CD4-positive, alpha-beta memory T cell (primary cell): ENCODE results near the gene DUSP9. TPM values are rescaled to one million over a fixed set of nuclear protein-coding genes. Genes with fewer than 3 reads are reported as not detected.

Experiments used
- CTCF ChIA-PET: fragments of 350-600 bp; sonication (Branson Sonifier 250); formaldehyde crosslinking; loops from one replicate; lab custom pipeline; 2021; ENCODE audit warnings: inconsistent platforms; ENCODE audit not compliant: partially characterized antibody; lab: Charles Lee
- POLR2A ChIA-PET: fragments of 350-600 bp; sonication (Branson Sonifier 250); formaldehyde crosslinking; loops from one replicate; lab custom pipeline; 2021; ENCODE audit not compliant: partially characterized antibody; lab: Charles Lee
- DNase-seq, 5 donors: peaks; one replicate each; pipeline versions ENCODE4 v3.0.0 to v3.0.0-alpha.2; 2020 to 2022; ENCODE audit warnings: mixed read lengths in 1 of 5
- H3K27ac ChIP-seq: one replicate; pipeline ENCODE4 v1.7.0; 2013; ENCODE audit warnings: low read depth, low read length
- H3K27me3 ChIP-seq: 2 replicates; pipeline ENCODE4 v1.7.0; 2013; ENCODE audit warnings: mild to moderate bottlenecking, low read length, moderate library complexity; ENCODE audit not compliant: insufficient read depth
- H3K36me3 ChIP-seq: 2 replicates; pipeline ENCODE4 v1.7.0; 2013; ENCODE audit warnings: mild to moderate bottlenecking, low read length, moderate library complexity; ENCODE audit not compliant: insufficient read depth
- H3K4me1 ChIP-seq: 2 replicates; pipeline ENCODE4 v1.7.0; 2013; ENCODE audit warnings: mild to moderate bottlenecking, low read length, moderate library complexity; ENCODE audit not compliant: insufficient read depth
- H3K4me3 ChIP-seq, 2 donors: one replicate each; pipeline ENCODE4 v1.7.0; 2013; ENCODE audit warnings: low read length in 2 of 2, mild to moderate bottlenecking in 1 of 2
- H3K9me3 ChIP-seq, 2 donors: one replicate each; pipeline ENCODE4 v1.7.0; 2013; ENCODE audit warnings: low read length in 2 of 2, control low read depth in 1 of 2; ENCODE audit not compliant: control insufficient read depth in 1 of 2
- H3K27ac Mint-ChIP-seq, 7 donors: one replicate each; pipeline ENCODE4 v1.8.0; 2020 to 2021; ENCODE audit warnings: mixed read lengths in 7 of 7, mild to moderate bottlenecking in 6 of 7, inconsistent platforms in 3 of 7, moderate library complexity in 3 of 7
- H3K27me3 Mint-ChIP-seq, 2 donors: one replicate each; pipeline ENCODE4 v1.8.0; 2020 to 2021; ENCODE audit warnings: mixed read lengths in 2 of 2
- H3K36me3 Mint-ChIP-seq, 2 donors: one replicate each; pipeline ENCODE4 v1.8.0; 2020 to 2021; ENCODE audit warnings: mixed read lengths in 2 of 2, inconsistent platforms in 1 of 2, mild to moderate bottlenecking in 1 of 2
- H3K4me1 Mint-ChIP-seq, 4 donors: one replicate each; pipeline ENCODE4 v1.8.0; 2020 to 2021; ENCODE audit warnings: mixed read lengths in 4 of 4, mild to moderate bottlenecking in 1 of 4
- H3K4me3 Mint-ChIP-seq, 8 donors: one replicate each; pipeline ENCODE4 v1.8.0; 2020 to 2021; ENCODE audit warnings: mixed read lengths in 8 of 8, mild to moderate bottlenecking in 7 of 8, moderate library complexity in 6 of 8, inconsistent platforms in 3 of 8
- H3K9me3 Mint-ChIP-seq, 8 donors: one replicate each; pipeline ENCODE4 v1.8.0; 2020 to 2021; ENCODE audit warnings: mixed read lengths in 8 of 8, mild to moderate bottlenecking in 5 of 8, inconsistent platforms in 3 of 8, moderate library complexity in 1 of 8
- intact Hi-C: fragments of 100-400 bp; cut with micrococcal nuclease; formaldehyde crosslinking; loops from one replicate; pipeline ENCODE4 v1.15.1; 2023
- polyA plus RNA-seq, 2 donors: library from polyadenylated mRNA; unstranded; fragments of 300-500 nt; fragmentation: Illumina TruSeq; gene quantifications; one replicate each; pipeline ENCODE4 v1.2.3, GENCODE V29; 2021
- total RNA-seq, 2 experiments: library from RNA; stranded (reverse); gene quantifications; one replicate each; pipeline ENCODE4 v1.2.3, GENCODE V29; 2021

Gene DUSP9
- total and polyA plus RNA-seq, 4 experiments from 2014 or later = not detected

DNA sequence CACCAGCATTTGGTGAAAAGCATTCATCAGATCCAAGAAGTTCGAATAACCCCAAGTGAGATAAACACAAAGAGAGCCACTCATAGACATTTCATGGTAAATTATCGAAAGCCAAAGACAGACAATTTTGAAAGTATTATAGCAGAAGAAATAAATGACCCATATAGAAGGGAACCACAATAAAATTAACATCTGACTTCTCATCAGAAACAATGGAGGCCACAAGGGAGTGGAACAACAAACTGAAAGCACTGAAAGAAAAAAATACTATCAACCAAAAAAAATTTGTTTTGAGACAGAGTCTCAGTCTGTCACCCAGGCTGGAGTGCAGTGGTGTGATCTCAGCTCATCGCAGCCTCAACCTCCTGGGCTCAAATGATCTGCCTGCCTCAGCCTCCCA lies 12.3 kb downstream of the DUSP9 start:
- intact Hi-C loops = no loop called here
- no peak overlapping the region for H3K27ac ChIP-seq
- H3K27me3 Mint-ChIP-seq = peaks cover 0 to 1% of the 10 kb centered on the region in 2 donors
- no peak for DNase-seq
- peaks cover 0 to 9% (median 3%) of the 10 kb centered on the region in 4 donors for H3K4me1 Mint-ChIP-seq
- H3K36me3 ChIP-seq = no peaks in the 10 kb centered on the region
- ChIA-PET POLR2A (no interaction called here), CTCF (interaction anchor here (1.6 to 5.3 kb wide), 2 partner anchors 49 to 120 kb away, joined by 6 to 35 read pairs; no protein-coding TSS in a partner anchor)
- no peaks in the 10 kb centered on the region for H3K27me3 ChIP-seq
- no peaks in the 10 kb centered on the region for H3K36me3 Mint-ChIP-seq
- no peak overlapping the region for H3K4me3 Mint-ChIP-seq
- peaks cover 0 to 1% (median 0%) of the 10 kb centered on the region in 8 donors for H3K9me3 Mint-ChIP-seq
- no peak overlapping the region for H3K4me3 ChIP-seq
- H3K27ac Mint-ChIP-seq = no peak overlapping the region
- H3K9me3 ChIP-seq = no peaks in the 10 kb centered on the region
- no peaks in the 10 kb centered on the region for H3K4me1 ChIP-seq

DNA sequence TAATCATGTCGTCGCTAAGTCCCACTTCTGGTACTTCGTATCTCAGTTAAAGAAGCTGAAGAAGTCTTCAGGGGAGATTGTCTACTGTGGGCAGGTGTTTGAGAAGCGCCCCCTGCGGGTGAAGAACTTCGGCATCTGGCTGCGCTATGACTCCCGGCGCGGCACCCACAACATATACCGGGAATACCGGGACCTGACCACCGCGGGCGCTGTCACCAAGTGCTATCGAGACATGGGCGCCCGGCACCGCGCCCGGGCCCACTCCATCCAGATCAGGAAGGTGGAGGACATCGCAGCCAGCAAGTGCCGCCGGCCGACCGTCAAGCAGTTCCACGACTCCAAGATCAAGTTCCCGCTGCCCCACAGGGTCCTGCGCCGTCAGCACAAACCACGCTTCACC lies 15.3 kb downstream of the DUSP9 start:
- DNase-seq = peak; percentile 54 to 63 (median 56)
- POLR2A ChIA-PET = no interaction called here
- Histone ChIP-seq H3K4me3 (no peak overlapping the region), H3K9me3 (no peaks in the 10 kb centered on the region), H3K27ac (no peak overlapping the region), H3K36me3 (no peaks in the 10 kb centered on the region), H3K27me3 (no peaks in the 10 kb centered on the region), H3K4me1 (no peaks in the 10 kb centered on the region)
- H3K4me1 Mint-ChIP-seq = peaks cover 0 to 9% (median 3%) of the 10 kb centered on the region in 4 donors
- CTCF ChIA-PET = interaction anchor here (0.6 to 5.3 kb wide), 16 partner anchors 9 to 721 kb away, joined by 3 to 35 read pairs (median 4); no protein-coding TSS in a partner anchor
- H3K27ac Mint-ChIP-seq = no peak overlapping the region
- intact Hi-C loops = loop anchor here (1.0 kb wide), 4 partner anchors 52 to 721 kb away; no protein-coding TSS in a partner anchor
- H3K27me3 Mint-ChIP-seq = peaks cover 0 to 1% of the 10 kb centered on the region in 2 donors
- peaks cover 0 to 1% (median 0%) of the 10 kb centered on the region in 8 donors for H3K9me3 Mint-ChIP-seq
- H3K4me3 Mint-ChIP-seq = peak overlapping the region; percentile 20 to 75 (median 68)
- H3K36me3 Mint-ChIP-seq = no peaks in the 10 kb centered on the region

GRCh38 chrX:153665726-153666306 lies 18.8 kb downstream of the DUSP9 start:
- ChIA-PET POLR2A (no interaction called here), CTCF (interaction anchor here (0.7 to 5.4 kb wide), 9 partner anchors 9 to 707 kb away, joined by 3 to 60 read pairs (median 4); partner anchors contain the start of gene SLC6A8)
- H3K4me3 ChIP-seq = no peak overlapping the region
- H3K27me3 Mint-ChIP-seq = peaks cover 0 to 8% of the 10 kb centered on the region in 2 donors
- H3K4me3 Mint-ChIP-seq = no peak overlapping the region
- H3K27ac ChIP-seq = no peak overlapping the region
- H3K4me1 ChIP-seq = no peaks in the 10 kb centered on the region
- H3K9me3 Mint-ChIP-seq = no peaks in the 10 kb centered on the region
- no peak for DNase-seq
- H3K9me3 ChIP-seq = no peaks in the 10 kb centered on the region
- H3K27me3 ChIP-seq = no peaks in the 10 kb centered on the region
- no peaks in the 10 kb centered on the region for H3K36me3 Mint-ChIP-seq
- peaks cover 7 to 18% (median 9%) of the 10 kb centered on the region in 4 donors for H3K4me1 Mint-ChIP-seq
- no peak overlapping the region for H3K27ac Mint-ChIP-seq
- intact Hi-C loops = no loop called here
- H3K36me3 ChIP-seq = no peaks in the 10 kb centered on the region

- no peaks in the 10 kb centered on the region for H3K36me3 ChIP-seq
- DNase-seq = no peak
- H3K4me1 ChIP-seq = no peaks in the 10 kb centered on the region
- ChIA-PET POLR2A (interaction anchor here (1.0 kb wide), 1 partner anchor 635 kb away, joined by 3 read pairs; no protein-coding TSS in a partner anchor), CTCF (interaction anchor here (0.7 to 5.4 kb wide), 27 partner anchors 8 to 726 kb away, joined by 3 to 60 read pairs (median 5); no protein-coding TSS in a partner anchor)
- Mint-ChIP-seq H3K4me1 (peaks cover 3 to 13% (median 8%) of the 10 kb centered on the region in 4 donors), H3K36me3 (no peaks in the 10 kb centered on the region), H3K27ac (peak overlapping the region in 4 of 7 donors; percentile 56 to 77 (median 76)), H3K27me3 (peaks cover 0 to 7% of the 10 kb centered on the region in 2 donors), H3K9me3 (no peaks in the 10 kb centered on the region), H3K4me3 (peak overlapping the region; percentile 70 to 90 (median 78))
- intact Hi-C loops = no loop called here
- H3K9me3 ChIP-seq = no peaks in the 10 kb centered on the region
- no peak overlapping the region for H3K4me3 ChIP-seq
- no peaks in the 10 kb centered on the region for H3K27me3 ChIP-seq
- H3K27ac ChIP-seq = no peak overlapping the region
Measured at GRCh38 chrX:153667281-153667955, 20.4 kb downstream of the DUSP9 start.

DNA sequence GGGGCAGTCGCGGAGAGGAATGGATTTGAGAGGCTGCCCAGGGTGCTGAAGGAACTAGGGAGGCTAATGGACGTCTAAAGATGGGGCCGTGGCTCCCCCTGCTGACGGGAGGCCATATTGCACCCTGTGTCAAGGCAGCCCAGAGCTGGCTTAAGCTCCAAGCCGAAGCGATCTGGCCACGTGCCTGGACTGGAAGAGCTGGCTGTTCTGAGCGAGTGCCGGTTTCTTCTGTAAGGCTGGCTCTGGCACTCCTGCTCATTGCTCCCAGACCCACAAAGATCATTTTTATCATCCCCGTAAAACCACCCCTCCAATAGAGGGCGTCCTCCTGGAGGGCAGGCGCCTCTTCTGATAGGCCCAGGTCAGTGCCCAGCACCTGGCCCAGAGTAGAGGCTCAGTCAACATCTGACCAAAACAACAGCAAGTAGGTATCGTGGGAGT lies 21.0 kb downstream of the DUSP9 start:
- H3K4me3 Mint-ChIP-seq = peak overlapping the region; percentile 70 to 90 (median 78)
- H3K9me3 ChIP-seq = no peaks in the 10 kb centered on the region
- CTCF ChIA-PET = interaction anchor here (0.6 to 5.4 kb wide), 22 partner anchors 11 to 726 kb away, joined by 3 to 60 read pairs (median 7); no protein-coding TSS in a partner anchor
- intact Hi-C loops = loop anchor here (1.0 to 2.0 kb wide), 4 partner anchors 114 to 727 kb away; no protein-coding TSS in a partner anchor
- no peaks in the 10 kb centered on the region for H3K4me1 ChIP-seq
- peak overlapping the region in 4 of 7 donors; percentile 37 to 76 (median 66) for H3K27ac Mint-ChIP-seq
- H3K27me3 Mint-ChIP-seq = peaks cover 2 to 9% of the 10 kb centered on the region in 2 donors
- no peak overlapping the region for H3K27ac ChIP-seq
- peak; percentile 63 to 74 (median 67) for DNase-seq
- H3K4me3 ChIP-seq = no peak overlapping the region
- no peaks in the 10 kb centered on the region for H3K36me3 ChIP-seq
- H3K9me3 Mint-ChIP-seq = no peaks in the 10 kb centered on the region
- no peaks in the 10 kb centered on the region for H3K27me3 ChIP-seq
- peaks cover 3 to 14% (median 9%) of the 10 kb centered on the region in 4 donors for H3K4me1 Mint-ChIP-seq
- POLR2A ChIA-PET = interaction anchor here (1.0 to 1.1 kb wide), 2 partner anchors 113 to 635 kb away, joined by 3 read pairs; no protein-coding TSS in a partner anchor
- no peaks in the 10 kb centered on the region for H3K36me3 Mint-ChIP-seq

- no peaks in the 10 kb centered on the region for H3K36me3 ChIP-seq
- H3K27me3 ChIP-seq = no peaks in the 10 kb centered on the region
- H3K9me3 Mint-ChIP-seq = no peaks in the 10 kb centered on the region
- intact Hi-C loops = loop anchor here (1.0 to 2.0 kb wide), 5 partner anchors 114 to 727 kb away; no protein-coding TSS in a partner anchor
- H3K9me3 ChIP-seq = no peaks in the 10 kb centered on the region
- ChIA-PET CTCF (interaction anchor here (0.6 to 5.4 kb wide), 20 partner anchors 11 to 727 kb away, joined by 3 to 60 read pairs (median 7); no protein-coding TSS in a partner anchor), POLR2A (interaction anchor here (1.1 kb wide), 1 partner anchor 114 kb away, joined by 3 read pairs; no protein-coding TSS in a partner anchor)
- H3K27ac ChIP-seq = no peak overlapping the region
- no peak for DNase-seq
- H3K4me3 Mint-ChIP-seq = no peak overlapping the region
- peaks cover 3 to 17% (median 9%) of the 10 kb centered on the region in 4 donors for H3K4me1 Mint-ChIP-seq
- H3K4me3 ChIP-seq = no peak overlapping the region
- no peaks in the 10 kb centered on the region for H3K4me1 ChIP-seq
- H3K27me3 Mint-ChIP-seq = peaks cover 4 to 9% of the 10 kb centered on the region in 2 donors
- peak overlapping the region in 1 of 7 donors; percentile 76 for H3K27ac Mint-ChIP-seq
- no peaks in the 10 kb centered on the region for H3K36me3 Mint-ChIP-seq
Measured at GRCh38 chrX:153668423-153669173, 21.6 kb downstream of the DUSP9 start.
